Chondrocyte (in vitro differentiated cells): ENCODE data around the gene MPPED2. TPM values are rescaled to one million over a fixed set of nuclear protein-coding genes. Genes with fewer than 3 reads are reported as not detected.

Source experiments
- DNase-seq: peaks from one replicate; pipeline ENCODE4 v3.0.0; 2021; ENCODE audit warnings: mixed read lengths, low spot score
- H3K27ac Mint-ChIP-seq: one replicate; pipeline ENCODE4 v1.8.0; 2021; ENCODE audit warnings: mild to moderate bottlenecking, moderate library complexity, mixed read lengths; ENCODE audit not compliant: unreplicated experiment
- H3K27me3 Mint-ChIP-seq: 2 replicates; pipeline ENCODE4 v1.8.0; 2021; ENCODE audit warnings: low read depth, mixed read lengths
- H3K36me3 Mint-ChIP-seq: 2 replicates; pipeline ENCODE4 v1.8.0; 2021; ENCODE audit warnings: low read depth, mixed read lengths
- H3K4me1 Mint-ChIP-seq: 2 replicates; pipeline ENCODE4 v1.8.0; 2021; ENCODE audit warnings: low read depth, mild to moderate bottlenecking, mixed read lengths
- H3K4me3 Mint-ChIP-seq: one replicate; pipeline ENCODE4 v1.8.0; 2021; ENCODE audit warnings: mild to moderate bottlenecking, moderate library complexity, mixed read lengths; ENCODE audit not compliant: unreplicated experiment
- H3K9me3 Mint-ChIP-seq: 2 replicates; pipeline ENCODE4 v1.8.0; 2021; ENCODE audit warnings: low read depth, mixed read lengths
- total RNA-seq: library from RNA; stranded (reverse); gene quantifications from 3 replicates; pipeline ENCODE4 v1.2.1, GENCODE V29; 2021
- TF ChIP-seq, protein P1 (sequence below): fragments of 200-600 bp; sonication (generic); IDR thresholded peaks from 2 replicates; pipeline ENCODE4 v1.5.0; 2021; ENCODE audit warnings: antibody characterized with exemption, mild to moderate bottlenecking, moderate library complexity

MPPED2 gene
- total RNA-seq, 1 donor from 2014 or later = not detected

DNA sequence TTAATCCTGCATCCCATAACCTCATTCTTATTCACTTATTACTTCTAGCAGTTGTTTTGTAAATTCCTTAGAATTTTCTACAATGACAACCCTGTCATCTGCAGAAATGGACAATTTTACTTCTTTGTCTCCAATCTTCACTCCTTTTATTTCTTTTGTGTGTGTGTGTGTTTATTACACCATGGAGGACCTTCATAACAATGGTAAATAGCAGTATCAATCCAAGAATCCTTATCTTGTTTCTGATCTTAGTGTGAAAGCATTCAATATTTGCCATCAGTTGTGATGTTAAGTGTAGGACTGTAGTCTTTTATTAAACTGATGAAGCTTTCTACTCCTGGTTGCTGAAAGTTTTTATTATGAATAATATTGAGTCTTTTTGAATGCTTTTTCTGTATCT, 109.1 kb downstream of the MPPED2 start:
- no peak for DNase-seq
- Mint-ChIP-seq H3K4me3 (no peak overlapping the region), H3K9me3 (no peaks in the 10 kb centered on the region), H3K4me1 (peaks cover 30% of the 10 kb centered on the region), H3K36me3 (no peaks in the 10 kb centered on the region), H3K27ac (no peak overlapping the region), H3K27me3 (peaks cover 10% of the 10 kb centered on the region)
- TF ChIP-seq, protein P1, sequence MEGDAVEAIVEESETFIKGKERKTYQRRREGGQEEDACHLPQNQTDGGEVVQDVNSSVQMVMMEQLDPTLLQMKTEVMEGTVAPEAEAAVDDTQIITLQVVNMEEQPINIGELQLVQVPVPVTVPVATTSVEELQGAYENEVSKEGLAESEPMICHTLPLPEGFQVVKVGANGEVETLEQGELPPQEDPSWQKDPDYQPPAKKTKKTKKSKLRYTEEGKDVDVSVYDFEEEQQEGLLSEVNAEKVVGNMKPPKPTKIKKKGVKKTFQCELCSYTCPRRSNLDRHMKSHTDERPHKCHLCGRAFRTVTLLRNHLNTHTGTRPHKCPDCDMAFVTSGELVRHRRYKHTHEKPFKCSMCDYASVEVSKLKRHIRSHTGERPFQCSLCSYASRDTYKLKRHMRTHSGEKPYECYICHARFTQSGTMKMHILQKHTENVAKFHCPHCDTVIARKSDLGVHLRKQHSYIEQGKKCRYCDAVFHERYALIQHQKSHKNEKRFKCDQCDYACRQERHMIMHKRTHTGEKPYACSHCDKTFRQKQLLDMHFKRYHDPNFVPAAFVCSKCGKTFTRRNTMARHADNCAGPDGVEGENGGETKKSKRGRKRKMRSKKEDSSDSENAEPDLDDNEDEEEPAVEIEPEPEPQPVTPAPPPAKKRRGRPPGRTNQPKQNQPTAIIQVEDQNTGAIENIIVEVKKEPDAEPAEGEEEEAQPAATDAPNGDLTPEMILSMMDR = no peak

DNA sequence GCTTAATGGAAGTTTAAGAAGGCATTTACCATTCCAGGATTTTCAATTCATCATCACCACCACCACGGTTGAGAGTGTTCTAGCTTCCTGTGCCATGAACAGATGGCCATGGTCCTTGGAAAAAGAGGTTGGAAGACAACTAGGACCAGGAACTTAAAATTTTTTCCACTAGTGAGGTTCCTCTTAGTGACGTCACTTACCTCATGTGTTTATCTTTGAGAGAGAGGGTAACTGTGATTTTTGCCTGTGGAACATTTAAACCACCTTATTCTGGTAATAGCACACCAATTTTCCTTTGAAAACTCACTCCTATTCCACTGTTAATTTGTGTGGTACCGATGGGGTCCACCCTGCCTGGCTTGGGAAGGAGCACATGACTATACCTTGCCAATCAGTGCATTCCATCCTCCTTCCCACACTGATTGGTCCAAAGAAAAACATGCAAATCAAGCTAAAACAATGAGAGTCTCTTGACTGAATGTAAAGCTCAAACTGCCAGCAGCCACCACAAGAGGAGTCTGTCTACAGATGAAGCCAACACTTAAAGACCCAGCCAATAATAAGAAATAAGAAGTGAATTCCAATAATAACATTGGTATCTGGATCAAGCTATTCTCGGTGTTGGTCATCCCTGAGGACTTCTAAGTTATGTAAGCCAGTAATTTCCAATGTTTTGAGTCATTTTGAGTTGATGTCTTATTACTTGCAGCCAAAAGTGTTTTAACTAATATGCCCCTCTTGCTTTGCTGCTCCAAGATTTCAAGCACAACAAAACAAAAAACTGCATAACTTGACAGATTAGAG, 111.8 kb downstream of the MPPED2 start:
- TF ChIP-seq, protein P1 = no peak
- H3K27ac Mint-ChIP-seq = no peak overlapping the region
- H3K27me3 Mint-ChIP-seq = peaks cover 15% of the 10 kb centered on the region
- no peaks in the 10 kb centered on the region for H3K9me3 Mint-ChIP-seq
- no peak overlapping the region for H3K4me3 Mint-ChIP-seq
- no peak for DNase-seq
- no peaks in the 10 kb centered on the region for H3K36me3 Mint-ChIP-seq
- H3K4me1 Mint-ChIP-seq = peaks cover 19% of the 10 kb centered on the region

DNA sequence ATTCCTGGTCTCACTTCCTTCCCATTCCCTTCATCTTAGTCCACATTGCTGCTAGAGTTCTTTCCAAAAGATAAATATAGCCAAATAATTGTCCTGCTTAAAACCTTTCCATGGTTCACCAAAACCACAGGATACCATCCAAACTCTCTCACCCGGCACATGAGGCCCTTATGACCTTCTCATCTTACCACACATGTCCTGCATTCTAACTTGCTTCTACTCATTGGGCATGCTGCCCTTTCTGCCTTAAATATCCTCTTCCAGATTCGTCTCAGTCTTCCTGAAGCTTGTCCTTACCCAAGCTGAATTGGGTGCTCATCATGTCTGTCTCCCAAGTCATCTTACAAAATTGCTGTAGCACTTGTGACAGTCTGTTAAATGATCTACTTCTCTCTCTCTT, 114.9 kb downstream of the MPPED2 start:
- H3K9me3 Mint-ChIP-seq = no peaks in the 10 kb centered on the region
- DNase-seq = no peak
- H3K4me1 Mint-ChIP-seq = peaks cover 17% of the 10 kb centered on the region
- TF ChIP-seq, protein P1 = no peak
- no peaks in the 10 kb centered on the region for H3K36me3 Mint-ChIP-seq
- H3K4me3 Mint-ChIP-seq = no peak overlapping the region
- H3K27me3 Mint-ChIP-seq = peaks cover 11% of the 10 kb centered on the region
- H3K27ac Mint-ChIP-seq = no peak overlapping the region

DNA sequence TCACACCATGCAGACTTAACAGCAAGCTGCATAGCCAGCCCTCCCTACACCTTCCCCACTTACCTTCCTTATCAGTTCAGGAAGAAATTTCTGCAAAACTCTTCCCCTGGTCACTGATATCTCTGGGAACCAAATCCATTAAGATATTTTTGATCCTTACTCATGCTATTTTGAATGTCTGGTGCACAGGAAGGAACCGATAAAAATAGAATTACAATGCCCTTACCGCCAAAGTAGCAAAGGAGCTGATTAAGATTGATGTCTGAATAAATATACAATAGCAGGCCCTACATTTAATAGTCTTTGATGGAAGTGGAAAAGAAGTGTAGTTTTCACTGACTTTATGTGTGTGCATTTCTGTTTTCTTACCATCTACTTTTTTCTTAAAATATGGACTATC, 117.3 kb downstream of the MPPED2 start:
- Mint-ChIP-seq H3K9me3 (no peaks in the 10 kb centered on the region), H3K4me3 (no peak overlapping the region), H3K36me3 (no peaks in the 10 kb centered on the region), H3K27me3 (peaks cover 9% of the 10 kb centered on the region), H3K4me1 (peaks cover 9% of the 10 kb centered on the region), H3K27ac (no peak overlapping the region)
- TF ChIP-seq, protein P1 = no peak
- DNase-seq = no peak

DNA sequence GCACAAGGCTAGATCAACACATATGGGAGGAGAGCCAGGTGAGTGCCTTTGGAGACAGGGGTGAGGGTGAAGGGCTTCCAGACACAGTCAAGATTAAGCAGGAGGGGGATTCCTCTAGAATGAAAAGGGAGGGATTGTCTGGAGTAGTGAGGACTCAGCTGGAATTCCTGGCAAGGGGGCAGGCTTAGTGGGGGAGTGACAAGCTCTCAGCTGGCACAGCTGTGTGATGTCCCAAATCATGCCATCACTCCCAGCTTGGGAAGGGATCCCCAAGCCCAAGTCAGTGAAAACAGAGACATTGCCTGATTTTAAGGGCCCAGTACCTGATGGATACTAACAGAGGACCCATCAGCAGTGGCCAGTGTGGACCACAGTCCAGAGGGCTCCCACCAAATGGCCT, 119.0 kb downstream of the MPPED2 start:
- Mint-ChIP-seq H3K27me3 (peaks cover 5% of the 10 kb centered on the region), H3K9me3 (no peaks in the 10 kb centered on the region), H3K4me3 (no peak overlapping the region), H3K4me1 (peaks cover 9% of the 10 kb centered on the region), H3K27ac (no peak overlapping the region), H3K36me3 (no peaks in the 10 kb centered on the region)
- TF ChIP-seq, protein P1 = no peak
- DNase-seq = no peak
